GM19193 (cell line): ENCODE data around the gene COX7A2.

Source experiments
- POLR2A ChIP-seq: IDR thresholded peaks from 4 replicates; pipeline ENCODE4 v1.6.1; 2011; ENCODE audit not compliant: insufficient read depth, insufficient read length; ENCODE audit errors: extremely low read depth

Gene COX7A2

GRCh38 chr6:75243333-75244062 is at the start of gene COX7A2:
COX7A2 (minus strand) TSS chr6:75243801; CDS start chr6:75243734, 67 bp downstream.
- peak; percentile 96 for TF ChIP-seq POLR2A

- no peak for TF ChIP-seq POLR2A
Measured at GRCh38 chr6:75292555-75292954, 49.0 kb upstream of the COX7A2 start.

GRCh38 chr6:75291744-75292143 is 48.1 kb upstream of the COX7A2 start:
- TF ChIP-seq POLR2A, result no peak

- TF ChIP-seq POLR2A, result no peak
Measured at GRCh38 chr6:75291331-75291730, 47.7 kb upstream of the COX7A2 start.

GRCh38 chr6:75290136-75290945 is 46.7 kb upstream of the COX7A2 start:
- no peak for TF ChIP-seq POLR2A

- TF ChIP-seq POLR2A, result no peak
Measured at GRCh38 chr6:75288023-75288422, 44.4 kb upstream of the COX7A2 start.

GRCh38 chr6:75287424-75287823 is 43.8 kb upstream of the COX7A2 start:
- TF ChIP-seq POLR2A, result no peak

- TF ChIP-seq POLR2A, result no peak
Measured at GRCh38 chr6:75286955-75287354, 43.4 kb upstream of the COX7A2 start.

GRCh38 chr6:75285283-75285639 is 41.7 kb upstream of the COX7A2 start:
- no peak for TF ChIP-seq POLR2A

- TF ChIP-seq POLR2A, result peak; percentile 96
Measured at GRCh38 chr6:75284632-75285282, 41.2 kb upstream of the COX7A2 start, which contains the start of gene TMEM30A. TMEM30A (minus strand) TSS chr6:75284792; CDS start chr6:75284638, 154 bp downstream.

GRCh38 chr6:75283907-75284631 is 40.5 kb upstream of the COX7A2 start:
- no peak for TF ChIP-seq POLR2A

GRCh38 chr6:75282706-75283105 is 39.1 kb upstream of the COX7A2 start:
- no peak for TF ChIP-seq POLR2A

- TF ChIP-seq POLR2A, result no peak
Measured at GRCh38 chr6:75281653-75282052, 38.1 kb upstream of the COX7A2 start.

GRCh38 chr6:75280131-75280855 is 36.7 kb upstream of the COX7A2 start:
- TF ChIP-seq POLR2A, result no peak
